Measurements from ENCODE around the gene AGBL4.

- no peak for TF ChIP-seq POLR2AphosphoS5 (IDR thresholded peaks at IDR 0.05)
- TF ChIP-seq CTCF (IDR thresholded peaks at IDR 0.05 in 8 of 11, conservative IDR thresholded peaks at IDR 0.05 in 3 of 11) = no peak
Observed at GRCh38 chr1:48728584-48728983, 1295.2 kb downstream of the AGBL4 start.
